ENCODE measurements around the gene SND1.

DNA sequence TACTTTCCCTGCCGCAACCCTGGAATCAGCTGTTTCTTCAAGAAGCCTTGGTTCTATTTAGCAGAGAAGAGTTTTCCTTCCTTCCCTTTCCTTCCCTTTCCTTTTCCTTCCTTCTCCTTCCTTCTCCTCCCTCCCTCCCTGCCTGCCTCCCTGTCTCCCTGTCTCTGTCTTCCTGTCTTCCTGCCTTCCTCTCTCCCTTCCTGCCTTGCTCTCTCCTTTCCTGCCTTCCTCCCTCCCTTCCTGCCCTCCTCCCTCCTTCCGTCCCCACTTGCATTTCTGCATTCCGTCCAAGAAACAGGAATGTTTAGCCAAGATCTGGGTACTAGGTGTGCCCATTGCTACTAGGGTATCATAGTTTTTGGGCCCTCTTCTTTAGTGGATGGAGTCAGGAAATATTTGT, 21.9 kb downstream of the SND1 start:
- no peak for TF ChIP-seq POLR2AphosphoS5 (IDR thresholded peaks at IDR 0.05; ENCODE audit: low read depth)
- TF ChIP-seq, protein P1, sequence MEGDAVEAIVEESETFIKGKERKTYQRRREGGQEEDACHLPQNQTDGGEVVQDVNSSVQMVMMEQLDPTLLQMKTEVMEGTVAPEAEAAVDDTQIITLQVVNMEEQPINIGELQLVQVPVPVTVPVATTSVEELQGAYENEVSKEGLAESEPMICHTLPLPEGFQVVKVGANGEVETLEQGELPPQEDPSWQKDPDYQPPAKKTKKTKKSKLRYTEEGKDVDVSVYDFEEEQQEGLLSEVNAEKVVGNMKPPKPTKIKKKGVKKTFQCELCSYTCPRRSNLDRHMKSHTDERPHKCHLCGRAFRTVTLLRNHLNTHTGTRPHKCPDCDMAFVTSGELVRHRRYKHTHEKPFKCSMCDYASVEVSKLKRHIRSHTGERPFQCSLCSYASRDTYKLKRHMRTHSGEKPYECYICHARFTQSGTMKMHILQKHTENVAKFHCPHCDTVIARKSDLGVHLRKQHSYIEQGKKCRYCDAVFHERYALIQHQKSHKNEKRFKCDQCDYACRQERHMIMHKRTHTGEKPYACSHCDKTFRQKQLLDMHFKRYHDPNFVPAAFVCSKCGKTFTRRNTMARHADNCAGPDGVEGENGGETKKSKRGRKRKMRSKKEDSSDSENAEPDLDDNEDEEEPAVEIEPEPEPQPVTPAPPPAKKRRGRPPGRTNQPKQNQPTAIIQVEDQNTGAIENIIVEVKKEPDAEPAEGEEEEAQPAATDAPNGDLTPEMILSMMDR (IDR thresholded peaks at IDR 0.05; ENCODE audit: insufficient read depth, low read length): no peak
- TF ChIP-seq, protein P2, sequence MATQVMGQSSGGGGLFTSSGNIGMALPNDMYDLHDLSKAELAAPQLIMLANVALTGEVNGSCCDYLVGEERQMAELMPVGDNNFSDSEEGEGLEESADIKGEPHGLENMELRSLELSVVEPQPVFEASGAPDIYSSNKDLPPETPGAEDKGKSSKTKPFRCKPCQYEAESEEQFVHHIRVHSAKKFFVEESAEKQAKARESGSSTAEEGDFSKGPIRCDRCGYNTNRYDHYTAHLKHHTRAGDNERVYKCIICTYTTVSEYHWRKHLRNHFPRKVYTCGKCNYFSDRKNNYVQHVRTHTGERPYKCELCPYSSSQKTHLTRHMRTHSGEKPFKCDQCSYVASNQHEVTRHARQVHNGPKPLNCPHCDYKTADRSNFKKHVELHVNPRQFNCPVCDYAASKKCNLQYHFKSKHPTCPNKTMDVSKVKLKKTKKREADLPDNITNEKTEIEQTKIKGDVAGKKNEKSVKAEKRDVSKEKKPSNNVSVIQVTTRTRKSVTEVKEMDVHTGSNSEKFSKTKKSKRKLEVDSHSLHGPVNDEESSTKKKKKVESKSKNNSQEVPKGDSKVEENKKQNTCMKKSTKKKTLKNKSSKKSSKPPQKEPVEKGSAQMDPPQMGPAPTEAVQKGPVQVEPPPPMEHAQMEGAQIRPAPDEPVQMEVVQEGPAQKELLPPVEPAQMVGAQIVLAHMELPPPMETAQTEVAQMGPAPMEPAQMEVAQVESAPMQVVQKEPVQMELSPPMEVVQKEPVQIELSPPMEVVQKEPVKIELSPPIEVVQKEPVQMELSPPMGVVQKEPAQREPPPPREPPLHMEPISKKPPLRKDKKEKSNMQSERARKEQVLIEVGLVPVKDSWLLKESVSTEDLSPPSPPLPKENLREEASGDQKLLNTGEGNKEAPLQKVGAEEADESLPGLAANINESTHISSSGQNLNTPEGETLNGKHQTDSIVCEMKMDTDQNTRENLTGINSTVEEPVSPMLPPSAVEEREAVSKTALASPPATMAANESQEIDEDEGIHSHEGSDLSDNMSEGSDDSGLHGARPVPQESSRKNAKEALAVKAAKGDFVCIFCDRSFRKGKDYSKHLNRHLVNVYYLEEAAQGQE (IDR thresholded peaks at IDR 0.05; ENCODE audit: insufficient replicate concordance, low read depth): no peak

All from HL-60 (cell line).